AG09319 (cell line): ENCODE measurements around the gene NOLC1.

Experiments
- DNase-seq: peaks from one replicate; pipeline ENCODE4 v3.0.0-alpha.2; 2010; ENCODE audit warnings: low read depth; ENCODE audit errors: extremely low read depth
- CTCF ChIP-seq: IDR thresholded peaks from 2 replicates; pipeline ENCODE4 v1.5.1; 2011; ENCODE audit warnings: low read depth, mild to moderate bottlenecking, inconsistent platforms, low read length, moderate library complexity

NOLC1 gene

GRCh38 chr10:102148275-102148674, 3.9 kb upstream of the NOLC1 start:
- TF ChIP-seq CTCF: no peak
- no peak for DNase-seq

GRCh38 chr10:102150970-102151773, 1.0 kb upstream of the NOLC1 start:
- TF ChIP-seq CTCF: no peak
- no peak for DNase-seq

- no peak for TF ChIP-seq CTCF
- no peak for DNase-seq
These were observed 329 bp downstream of the NOLC1 start for GRCh38 chr10:102152545-102152890.

- TF ChIP-seq CTCF: no peak
- no peak for DNase-seq
These were observed 968 bp downstream of the NOLC1 start for GRCh38 chr10:102153093-102153620.

- no peak for DNase-seq
These were observed 2.4 kb downstream of the NOLC1 start for GRCh38 chr10:102154466-102155116.

GRCh38 chr10:102157224-102157623, 5.0 kb downstream of the NOLC1 start:
- DNase-seq: no peak
- TF ChIP-seq CTCF: no peak

More at GRCh38 chr10:102154466-102155116, 2.4 kb downstream of the NOLC1 start:
- TF ChIP-seq CTCF: no peak

GRCh38 chr10:102159051-102159597, 6.9 kb downstream of the NOLC1 start:
- no peak for DNase-seq

More at GRCh38 chr10:102159051-102159597, 6.9 kb downstream of the NOLC1 start:
- no peak for TF ChIP-seq CTCF
